HG03442 (cell line): ENCODE results near the gene L3MBTL3.
"Not testable (repeated sequence)": the region's sequence is repeated elsewhere in the genome, so short reads cannot be mapped to it uniquely, and the experiment has no call there.

Experiments used
- ATAC-seq: cut with Tn5 transposase; IDR thresholded peaks from one replicate; pipeline ENCODE4 v1.9.1; 2021; ENCODE audit warnings: mild to moderate bottlenecking, moderate library complexity; ENCODE audit not compliant: unreplicated experiment

Gene L3MBTL3

GRCh38 chr6:130173377-130174004 is 155.1 kb downstream of the L3MBTL3 start:
- not testable (repeated sequence) for ATAC-seq

DNA sequence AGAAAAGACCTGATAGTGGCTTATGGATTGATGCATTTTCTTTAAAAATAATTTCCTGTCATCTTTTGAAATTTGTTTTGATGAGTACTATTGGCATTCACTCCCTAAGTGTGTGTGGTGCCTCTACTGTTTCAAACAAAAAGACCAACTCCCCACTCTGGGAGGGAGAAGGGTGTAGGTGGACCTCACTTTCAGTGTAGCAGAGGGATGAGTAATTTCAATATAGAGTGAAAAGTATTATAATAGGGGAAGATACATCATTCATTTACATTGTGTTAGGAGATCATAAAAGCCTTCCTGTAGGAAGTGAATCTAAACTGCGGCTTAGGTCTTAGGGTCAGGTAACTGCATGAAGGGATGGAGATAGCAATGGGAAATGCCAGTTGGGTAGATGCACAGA is 158.0 kb downstream of the L3MBTL3 start:
- no peak for ATAC-seq

DNA sequence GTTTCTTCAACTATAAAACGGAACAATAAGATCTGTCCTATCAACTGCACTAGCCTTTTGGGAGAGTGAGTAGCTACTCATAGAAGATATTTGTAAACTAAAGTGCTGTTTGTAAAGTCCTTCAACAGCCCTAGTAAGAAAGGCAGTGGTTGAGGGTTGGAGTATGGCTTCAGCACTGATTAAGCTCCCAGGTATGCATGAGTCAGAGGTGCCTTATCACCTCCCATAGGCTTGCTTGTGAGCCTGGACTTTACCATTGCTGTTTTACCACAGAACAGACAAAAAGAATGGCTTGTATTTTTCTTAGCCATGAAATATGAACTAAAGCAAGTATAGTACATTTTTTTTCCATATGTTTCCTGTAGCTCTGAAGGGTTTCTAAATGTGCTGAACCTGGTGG is 160.3 kb downstream of the L3MBTL3 start:
- ATAC-seq, result no peak

GRCh38 chr6:130182466-130182865 is 164.1 kb downstream of the L3MBTL3 start:
- no peak for ATAC-seq

DNA sequence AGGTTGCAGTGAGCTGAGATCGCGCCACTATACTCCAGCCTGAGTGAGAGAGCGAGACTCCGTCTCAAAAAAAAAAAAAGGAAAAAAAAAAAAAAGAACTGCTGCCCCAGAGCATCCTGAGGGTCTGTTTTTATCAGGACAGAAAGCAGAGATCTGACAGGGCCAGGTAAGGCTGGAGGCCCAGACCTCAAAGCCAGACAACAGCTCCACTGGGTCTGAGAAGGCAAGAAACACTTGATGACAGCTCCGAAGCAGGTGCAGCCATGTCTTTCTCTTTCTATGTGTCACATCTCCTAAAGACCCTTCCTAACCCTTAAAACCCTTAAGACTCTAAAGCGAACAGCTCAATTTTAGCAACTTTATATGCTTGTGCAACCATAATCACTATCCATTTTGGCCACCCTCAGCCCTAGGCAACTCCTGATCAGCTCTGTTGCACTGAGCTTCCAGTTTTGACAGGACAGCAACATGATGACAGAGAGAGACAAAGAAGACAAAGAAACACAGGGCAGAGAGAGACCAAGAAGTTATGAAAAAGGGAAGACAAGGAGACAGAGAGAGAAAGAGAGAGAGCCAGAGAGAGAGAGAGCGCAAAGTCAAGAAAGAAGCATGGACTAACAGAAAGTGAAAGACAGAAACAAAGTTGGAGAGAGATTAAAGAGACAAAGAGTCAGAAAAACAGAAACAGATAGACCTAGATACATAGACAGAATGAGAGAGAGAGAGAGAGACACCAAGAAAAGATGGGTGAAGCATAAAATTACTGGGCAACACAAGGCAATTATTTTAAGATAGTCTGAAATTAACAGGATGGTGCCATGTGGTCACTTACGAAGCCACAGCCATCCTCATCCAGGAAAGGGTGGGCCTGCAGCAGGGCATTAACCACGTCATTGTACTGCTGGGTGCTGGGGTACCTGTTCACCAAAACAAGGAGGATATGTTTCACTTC is 165.2 kb downstream of the L3MBTL3 start:
- ATAC-seq, result no peak

DNA sequence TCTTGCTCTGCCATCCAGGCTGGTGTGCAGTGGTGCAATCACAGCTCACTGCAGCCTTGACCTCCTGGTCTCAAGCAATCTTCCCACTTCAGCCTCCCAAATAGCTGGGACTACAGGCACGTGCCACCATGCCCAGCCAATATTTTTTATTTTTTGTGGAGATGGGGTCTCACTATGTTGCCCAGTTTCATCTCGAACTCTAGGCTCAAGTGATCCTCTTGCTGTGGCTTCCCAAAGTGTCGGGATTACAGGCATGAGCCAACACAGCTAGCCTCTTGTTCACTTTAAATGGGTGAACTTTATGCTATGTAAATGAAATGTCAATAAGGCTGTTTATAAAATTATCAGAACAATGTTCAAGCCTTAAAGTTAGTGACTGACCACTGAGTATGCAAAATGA is 167.3 kb downstream of the L3MBTL3 start:
- no peak for ATAC-seq

- ATAC-seq, result no peak
Observed at GRCh38 chr6:130187335-130188206, 169.2 kb downstream of the L3MBTL3 start.

- ATAC-seq, result no peak
Observed at GRCh38 chr6:130188207-130188899, 170.0 kb downstream of the L3MBTL3 start.

DNA sequence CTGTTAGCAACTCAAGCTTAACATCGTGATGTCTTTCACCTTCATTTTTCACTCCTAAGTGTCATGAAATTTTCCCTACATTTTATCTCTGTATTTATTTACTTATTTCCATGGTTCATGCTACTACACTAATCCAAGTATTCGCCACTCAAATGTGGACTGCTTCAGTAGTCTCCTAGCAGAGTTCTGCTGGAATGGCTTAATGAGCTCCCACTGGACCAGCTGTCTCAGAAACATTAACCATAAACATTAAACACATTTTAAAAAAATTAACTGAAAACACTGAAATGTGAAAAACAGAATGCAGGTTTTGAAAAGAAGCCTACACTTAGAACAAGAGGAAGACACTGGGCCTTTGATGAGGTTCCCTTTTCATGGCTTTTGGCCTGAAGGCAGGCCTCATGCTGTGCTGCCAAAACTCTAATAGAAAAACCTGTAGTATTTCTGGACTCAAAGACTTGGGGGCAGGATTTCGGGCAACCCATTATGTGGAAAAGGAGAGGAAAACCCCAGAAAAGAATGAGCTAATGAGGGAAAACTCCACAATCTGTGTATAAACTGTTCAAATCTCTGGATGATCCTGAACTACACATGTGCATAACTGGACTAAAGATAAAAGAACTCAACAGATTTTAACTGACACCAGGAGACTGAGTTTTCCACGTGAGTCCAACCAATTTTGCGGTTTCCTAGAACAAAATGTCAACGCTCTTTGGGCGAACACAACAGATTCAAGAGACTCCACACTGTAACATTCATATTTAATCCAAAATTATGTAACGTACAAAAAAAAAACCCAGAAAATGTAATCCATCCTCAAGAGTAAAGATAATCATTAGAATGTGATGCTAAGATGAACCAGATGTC is 171.4 kb downstream of the L3MBTL3 start:
- no peak for ATAC-seq
